Measurements from ENCODE around the gene KCNK18.
A peak's percentile ranks its signal among the peaks of the same experiment; 100 is the strongest.
"Not testable (repeated sequence)": the region's sequence is repeated elsewhere in the genome, so short reads cannot be mapped to it uniquely, and the experiment has no call there.

KCNK18 gene

GRCh38 chr10:117222552-117222951 is 25.3 kb downstream of the KCNK18 start:
- no peak for TF ChIP-seq CTCF (IDR thresholded peaks at IDR 0.05; ENCODE audit: low read depth, low read length)
- no peak overlapping the region for H3K4me3 ChIP-seq (ENCODE audit: low read depth, low read length)

GRCh38 chr10:117222976-117223692 is 25.8 kb downstream of the KCNK18 start:
- no peak overlapping the region for H3K4me3 ChIP-seq (ENCODE audit: low read depth, low read length)
- TF ChIP-seq CTCF (IDR thresholded peaks at IDR 0.05; ENCODE audit: low read depth, low read length) = no peak

GRCh38 chr10:117223693-117224430 is 26.6 kb downstream of the KCNK18 start:
- no peak overlapping the region for H3K4me3 ChIP-seq (ENCODE audit: low read depth, low read length)
- no peak for TF ChIP-seq CTCF (IDR thresholded peaks at IDR 0.05; ENCODE audit: low read depth, low read length)

- no peak overlapping the region for H3K4me3 ChIP-seq (ENCODE audit: low read depth, low read length)
- TF ChIP-seq CTCF (IDR thresholded peaks at IDR 0.05; ENCODE audit: low read depth, low read length) = no peak
Measured at GRCh38 chr10:117224881-117225280, 27.6 kb downstream of the KCNK18 start.

- no peak overlapping the region for H3K4me3 ChIP-seq (ENCODE audit: low read depth, low read length)
- peak; percentile 50 for TF ChIP-seq CTCF (IDR thresholded peaks at IDR 0.05; ENCODE audit: low read depth, low read length)
Measured at GRCh38 chr10:117226813-117227451, 29.6 kb downstream of the KCNK18 start.

- no peak overlapping the region for H3K4me3 ChIP-seq (ENCODE audit: low read depth, low read length)
- TF ChIP-seq CTCF (IDR thresholded peaks at IDR 0.05; ENCODE audit: low read depth, low read length) = no peak
Measured at GRCh38 chr10:117228210-117228609, 30.9 kb downstream of the KCNK18 start.

GRCh38 chr10:117230107-117230506 is 32.8 kb downstream of the KCNK18 start:
- H3K4me3 ChIP-seq (ENCODE audit: low read depth, low read length) = not testable (repeated sequence)

All from WI38 (cell line).